ENCODE measurements around the gene TMEM240.
"Not testable (repeated sequence)": the region's sequence is repeated elsewhere in the genome, so short reads cannot be mapped to it uniquely, and the experiment has no call there.

Gene TMEM240

DNA sequence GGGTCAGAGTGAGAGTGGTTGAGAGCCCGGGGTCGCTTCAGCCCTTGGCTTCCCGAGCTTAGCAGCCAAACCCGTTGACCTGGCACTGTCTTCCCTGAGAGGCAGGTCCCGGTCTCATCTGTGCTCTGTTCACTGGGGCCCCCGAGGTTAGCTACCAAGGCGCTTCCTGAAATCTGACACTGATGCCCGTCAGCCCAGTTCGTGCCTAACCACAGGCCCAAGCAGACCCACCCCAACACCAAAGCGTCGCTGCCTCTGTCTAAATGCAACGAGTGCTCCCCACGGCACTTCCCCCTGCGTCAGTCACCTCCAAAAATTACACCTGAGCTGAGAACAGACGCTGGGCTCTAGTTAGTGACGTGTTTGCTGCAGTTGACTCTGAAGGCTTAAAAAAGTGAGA, 26.0 kb downstream of the TMEM240 start:
- H3K9me3 Mint-ChIP-seq; H3K27ac Mint-ChIP-seq; H3K36me3 Mint-ChIP-seq (ENCODE audit: low read depth); H3K27me3 Mint-ChIP-seq (ENCODE audit: low read depth); H3K4me1 Mint-ChIP-seq (ENCODE audit: low read depth); H3K4me3 Mint-ChIP-seq; DNase-seq (ENCODE audit: low spot score): not testable (repeated sequence)

DNA sequence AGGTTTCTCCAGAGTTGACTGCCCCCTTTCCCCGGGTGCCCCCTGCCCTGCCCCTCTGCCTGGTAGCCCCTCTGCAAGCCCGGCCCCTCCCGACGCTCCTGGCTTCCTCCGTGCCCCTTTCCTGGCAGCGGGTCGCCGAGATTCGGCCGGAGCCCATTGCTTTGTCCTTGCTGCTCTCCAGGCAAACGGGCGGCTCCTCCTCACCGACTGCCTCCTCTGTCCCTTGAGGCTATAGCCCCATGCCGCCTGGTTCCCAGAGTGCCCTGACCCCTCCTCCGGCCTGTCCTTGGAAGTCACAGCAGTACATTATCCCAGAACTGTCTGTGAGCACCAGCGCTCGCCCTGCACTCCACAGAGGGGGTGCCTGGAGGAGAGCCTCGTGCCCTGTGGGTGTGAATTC, 26.7 kb downstream of the TMEM240 start:
- not testable (repeated sequence) for H3K27me3 Mint-ChIP-seq (ENCODE audit: low read depth); H3K9me3 Mint-ChIP-seq; H3K4me1 Mint-ChIP-seq (ENCODE audit: low read depth); DNase-seq (ENCODE audit: low spot score); H3K36me3 Mint-ChIP-seq (ENCODE audit: low read depth)
- H3K27ac Mint-ChIP-seq: peak overlapping the region; percentile 70
- peak overlapping the region; percentile 75 for H3K4me3 Mint-ChIP-seq

DNA sequence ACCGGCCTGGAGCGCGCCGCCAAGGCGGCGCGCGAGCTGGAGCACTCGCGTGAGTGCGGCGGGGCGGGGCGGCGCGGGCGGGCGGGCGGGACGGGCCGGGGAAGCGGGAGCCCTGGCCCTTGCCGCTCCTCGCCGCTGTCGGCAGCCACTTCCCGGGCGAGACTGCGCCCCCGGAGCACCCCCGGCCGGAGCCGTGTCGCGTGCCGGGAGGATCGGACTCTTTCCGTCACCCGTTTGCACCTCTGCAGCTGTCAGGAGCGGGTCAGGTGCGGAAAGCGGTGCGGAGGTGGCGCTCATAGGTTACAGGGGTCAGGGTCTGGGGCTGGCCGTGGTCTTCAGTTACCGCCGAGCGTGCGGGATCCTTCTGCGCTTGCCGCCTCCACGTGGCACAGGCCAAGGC, 28.0 kb downstream of the TMEM240 start:
- H3K9me3 Mint-ChIP-seq; H3K27me3 Mint-ChIP-seq (ENCODE audit: low read depth); H3K36me3 Mint-ChIP-seq (ENCODE audit: low read depth); H3K4me1 Mint-ChIP-seq (ENCODE audit: low read depth): not testable (repeated sequence)
- Mint-ChIP-seq H3K27ac (peak overlapping the region; percentile 60), H3K4me3 (peak overlapping the region; percentile 79)
- peak; percentile 33 for DNase-seq (ENCODE audit: low spot score)

DNA sequence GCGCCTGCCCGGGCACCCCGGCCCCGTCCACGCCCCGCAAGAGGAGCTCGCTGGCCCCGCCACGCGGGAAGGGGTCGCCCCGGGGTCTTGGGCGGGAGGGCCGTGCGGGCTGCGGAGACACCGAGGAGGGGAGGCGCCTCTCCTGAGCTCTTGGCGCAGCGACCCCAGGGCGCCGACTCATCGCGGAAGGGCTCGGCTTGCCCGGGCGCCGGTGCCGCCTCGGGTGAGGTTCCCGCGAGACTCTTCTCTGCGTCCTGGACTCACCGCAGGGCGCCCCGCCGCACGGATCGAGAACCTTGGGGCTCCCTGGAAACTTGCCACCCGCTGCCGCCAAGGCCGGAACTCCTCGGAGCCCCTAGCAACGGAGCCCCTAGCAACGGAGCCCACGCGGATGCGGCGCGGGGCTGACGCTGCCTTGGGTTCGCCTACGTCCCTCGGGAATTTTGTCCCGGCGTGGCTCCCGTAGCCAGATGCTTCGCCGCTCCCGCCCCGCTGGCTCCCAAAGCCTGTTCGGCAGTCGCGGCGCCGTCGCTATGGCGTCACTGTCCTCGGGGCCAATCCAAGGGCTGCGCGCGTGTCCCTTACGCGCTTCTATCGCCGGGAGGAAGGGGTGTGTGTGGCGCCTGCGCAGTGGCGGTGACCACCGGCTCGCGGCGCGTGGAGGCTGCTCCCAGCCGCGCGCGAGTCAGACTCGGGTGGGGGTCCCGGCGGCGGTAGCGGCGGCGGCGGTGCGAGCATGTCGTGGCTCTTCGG, 28.7 kb downstream of the TMEM240 start, which contains the start of gene ATAD3A:
ATAD3A (plus strand) TSS at position 630 of the 753 bp plus-strand sequence; CDS start at position 737, 107 bp downstream.
- DNase-seq (ENCODE audit: low spot score): peak; percentile 97
- peak within 1 kb of the TSS; percentile 90 for H3K27ac Mint-ChIP-seq
- H3K27me3 Mint-ChIP-seq (ENCODE audit: low read depth): no peaks in the 10 kb centered on the region
- H3K36me3 Mint-ChIP-seq (ENCODE audit: low read depth): no peaks in the 10 kb centered on the region
- peak within 1 kb of the TSS; percentile 87 for H3K4me3 Mint-ChIP-seq
- H3K9me3 Mint-ChIP-seq: no peaks in the 10 kb centered on the region
- H3K4me1 Mint-ChIP-seq (ENCODE audit: low read depth): peaks cover 6% of the 10 kb centered on the region

DNA sequence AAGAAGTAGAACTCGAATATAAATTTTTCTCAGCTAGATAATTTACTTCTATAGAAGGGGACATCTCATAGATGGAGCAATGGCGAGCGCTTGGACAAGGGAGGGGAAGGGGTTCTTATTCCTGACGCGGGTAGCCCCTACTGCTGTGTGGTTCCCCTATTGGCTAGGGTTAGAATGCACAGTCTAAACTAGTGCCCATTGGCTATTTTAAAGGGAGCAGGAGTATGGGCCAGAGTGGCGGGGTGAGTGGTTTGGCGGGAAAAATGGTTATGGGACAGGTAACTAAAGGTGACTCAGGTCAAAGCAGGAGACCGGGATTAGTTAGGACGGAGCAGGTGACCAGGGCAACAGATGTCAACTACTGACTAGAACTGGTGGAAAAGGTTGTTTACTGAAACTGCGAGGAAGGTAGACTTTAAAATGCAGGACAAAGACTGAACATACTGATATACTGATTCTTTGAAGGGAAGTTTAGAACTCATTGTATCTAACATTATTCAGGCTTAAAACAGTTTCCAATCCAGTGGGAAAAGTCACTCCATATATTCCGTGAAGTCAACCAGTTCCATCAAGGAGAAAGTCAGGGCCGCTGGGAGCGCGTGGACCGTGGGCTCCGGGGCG, 29.4 kb downstream of the TMEM240 start:
- DNase-seq (ENCODE audit: low spot score): peak; percentile 12
- Mint-ChIP-seq H3K4me3 (peak overlapping the region; percentile 86), H3K4me1 (ENCODE audit: low read depth) (peaks cover 7% of the 10 kb centered on the region), H3K27me3 (ENCODE audit: low read depth) (no peaks in the 10 kb centered on the region), H3K36me3 (ENCODE audit: low read depth) (no peaks in the 10 kb centered on the region), H3K9me3 (no peaks in the 10 kb centered on the region), H3K27ac (peak overlapping the region; percentile 90)

DNA sequence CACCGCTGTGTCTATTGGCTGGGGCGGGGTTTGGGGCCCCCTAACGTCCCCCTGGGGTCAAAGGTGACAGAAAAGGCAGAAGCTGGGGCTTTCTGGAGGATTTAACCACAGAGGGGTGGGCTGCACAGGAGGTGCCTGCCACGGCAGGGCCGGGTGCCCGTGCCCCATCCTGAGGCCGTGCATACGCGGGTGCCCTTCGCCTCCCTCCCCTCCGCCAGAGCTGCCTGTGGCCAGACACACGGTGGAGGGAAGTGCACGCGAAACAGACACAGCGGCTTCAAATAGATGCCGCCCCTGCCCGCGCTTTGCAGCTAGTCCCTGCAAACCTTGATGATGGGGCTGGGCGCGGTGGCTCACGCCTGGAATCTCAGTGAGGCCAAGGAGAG, 31.0 kb downstream of the TMEM240 start:
- H3K27ac Mint-ChIP-seq; H3K9me3 Mint-ChIP-seq; H3K27me3 Mint-ChIP-seq (ENCODE audit: low read depth); DNase-seq (ENCODE audit: low spot score); H3K36me3 Mint-ChIP-seq (ENCODE audit: low read depth); H3K4me3 Mint-ChIP-seq: not testable (repeated sequence)
- peaks cover 14% of the 10 kb centered on the region for H3K4me1 Mint-ChIP-seq (ENCODE audit: low read depth)

DNA sequence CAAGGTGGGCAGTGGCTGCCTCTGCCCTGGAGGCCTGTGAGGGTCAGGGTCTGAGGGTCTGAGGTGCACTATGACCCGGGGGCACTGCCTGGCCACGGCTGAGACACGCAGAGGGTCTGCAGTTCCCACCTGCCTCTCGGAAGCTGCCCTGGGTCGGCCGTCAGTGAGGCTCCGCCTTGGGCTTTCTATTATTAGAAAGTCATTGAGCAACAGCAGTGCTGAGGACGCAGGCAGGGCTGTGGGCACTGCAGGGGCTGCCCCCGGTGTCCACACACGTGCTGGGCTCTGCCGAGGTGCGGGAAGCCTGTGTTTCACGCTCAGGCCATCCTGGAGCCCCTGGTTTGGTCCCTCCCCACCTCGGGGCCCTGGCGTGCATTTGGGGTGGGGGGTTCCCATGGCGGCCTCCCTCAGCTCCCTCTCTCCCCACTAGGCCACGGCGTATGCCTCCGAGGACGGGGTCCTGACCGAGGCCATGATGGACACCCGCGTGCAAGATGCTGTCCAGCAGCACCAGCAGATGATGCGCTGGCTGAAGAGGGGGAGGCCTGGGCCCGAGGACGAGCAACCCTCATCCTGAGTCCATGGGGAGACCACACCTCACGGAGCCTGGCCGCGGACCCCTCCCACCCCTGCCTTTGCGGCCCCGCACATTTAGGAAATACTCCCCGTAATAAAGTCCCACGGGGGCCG, 31.5 kb downstream of the TMEM240 start:
- H3K36me3 Mint-ChIP-seq (ENCODE audit: low read depth); DNase-seq (ENCODE audit: low spot score); H3K27me3 Mint-ChIP-seq (ENCODE audit: low read depth); H3K9me3 Mint-ChIP-seq; H3K4me3 Mint-ChIP-seq; H3K27ac Mint-ChIP-seq: not testable (repeated sequence)
- peaks cover 14% of the 10 kb centered on the region for H3K4me1 Mint-ChIP-seq (ENCODE audit: low read depth)

DNA sequence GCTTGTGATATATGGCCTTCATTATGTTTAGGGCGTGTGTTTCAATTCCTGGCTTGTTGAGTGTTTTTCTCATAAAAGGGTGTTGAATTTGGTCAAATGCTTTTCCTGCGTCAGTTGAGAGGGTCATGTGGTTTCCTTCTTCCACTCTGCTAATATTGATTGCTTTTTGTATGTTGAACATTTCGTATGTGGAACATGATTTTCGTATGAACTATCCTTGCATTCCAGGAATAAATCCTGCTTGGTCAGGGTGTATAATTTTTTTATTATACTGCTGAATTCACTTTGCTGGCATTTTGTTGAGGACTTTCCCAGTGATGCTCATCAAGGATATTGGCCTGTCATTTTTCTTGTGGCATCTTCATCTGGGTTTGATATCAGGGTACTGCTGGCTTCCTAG, 33.1 kb downstream of the TMEM240 start:
- no peak for DNase-seq (ENCODE audit: low spot score)
- H3K36me3 Mint-ChIP-seq (ENCODE audit: low read depth): no peaks in the 10 kb centered on the region
- H3K27ac Mint-ChIP-seq: no peak overlapping the region
- H3K4me3 Mint-ChIP-seq: no peak overlapping the region
- H3K27me3 Mint-ChIP-seq (ENCODE audit: low read depth): no peaks in the 10 kb centered on the region
- H3K9me3 Mint-ChIP-seq: no peaks in the 10 kb centered on the region
- peaks cover 14% of the 10 kb centered on the region for H3K4me1 Mint-ChIP-seq (ENCODE audit: low read depth)

DNA sequence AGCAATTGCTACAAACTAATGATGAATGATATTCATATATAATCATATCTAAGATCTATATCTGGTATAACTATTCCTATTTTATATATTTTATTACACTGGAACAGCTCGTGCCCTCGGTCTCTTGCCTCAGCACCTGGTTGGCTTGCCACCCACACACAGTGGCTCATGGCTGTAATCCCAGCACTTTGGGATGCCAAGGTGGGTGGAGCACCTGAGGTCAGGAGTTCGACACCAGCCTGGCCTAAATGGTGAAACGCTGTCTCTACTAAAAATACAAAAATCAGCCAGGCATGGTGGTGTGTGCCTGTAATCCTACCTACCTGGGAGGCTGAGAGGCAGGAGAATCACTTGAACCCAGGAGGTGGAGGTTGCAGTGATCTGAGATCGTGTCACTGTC, 34.6 kb downstream of the TMEM240 start:
- not testable (repeated sequence) for DNase-seq (ENCODE audit: low spot score); H3K36me3 Mint-ChIP-seq (ENCODE audit: low read depth); H3K27me3 Mint-ChIP-seq (ENCODE audit: low read depth); H3K4me1 Mint-ChIP-seq (ENCODE audit: low read depth); H3K9me3 Mint-ChIP-seq
- Mint-ChIP-seq H3K27ac (peak overlapping the region; percentile 73), H3K4me3 (peak overlapping the region; percentile 47)

DNA sequence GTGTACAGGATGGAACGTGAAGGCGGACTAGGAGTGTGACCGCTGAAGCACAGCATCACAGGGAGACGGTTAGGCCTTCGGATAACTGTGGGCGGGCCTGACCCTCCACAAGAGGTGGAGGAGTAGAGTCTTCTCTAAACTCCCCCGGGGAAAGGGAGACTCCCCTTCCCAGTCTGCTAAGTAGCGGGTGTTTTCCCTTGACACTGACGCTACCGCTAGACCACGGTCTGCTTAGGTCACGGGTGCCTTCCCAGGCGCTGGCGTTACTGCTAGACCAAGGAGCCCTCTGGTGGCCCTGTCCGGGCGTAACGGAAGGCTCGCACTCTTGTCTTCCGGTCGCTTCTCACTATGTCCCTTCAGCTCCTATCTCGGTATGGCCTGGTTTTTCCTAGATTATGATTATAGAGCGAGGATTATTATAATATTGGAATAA, 35.0 kb downstream of the TMEM240 start:
- H3K4me1 Mint-ChIP-seq (ENCODE audit: low read depth); H3K27me3 Mint-ChIP-seq (ENCODE audit: low read depth); H3K9me3 Mint-ChIP-seq; H3K36me3 Mint-ChIP-seq (ENCODE audit: low read depth): not testable (repeated sequence)
- peak; percentile 33 for DNase-seq (ENCODE audit: low spot score)
- Mint-ChIP-seq H3K27ac (peak overlapping the region; percentile 92), H3K4me3 (peak overlapping the region; percentile 74)

DNA sequence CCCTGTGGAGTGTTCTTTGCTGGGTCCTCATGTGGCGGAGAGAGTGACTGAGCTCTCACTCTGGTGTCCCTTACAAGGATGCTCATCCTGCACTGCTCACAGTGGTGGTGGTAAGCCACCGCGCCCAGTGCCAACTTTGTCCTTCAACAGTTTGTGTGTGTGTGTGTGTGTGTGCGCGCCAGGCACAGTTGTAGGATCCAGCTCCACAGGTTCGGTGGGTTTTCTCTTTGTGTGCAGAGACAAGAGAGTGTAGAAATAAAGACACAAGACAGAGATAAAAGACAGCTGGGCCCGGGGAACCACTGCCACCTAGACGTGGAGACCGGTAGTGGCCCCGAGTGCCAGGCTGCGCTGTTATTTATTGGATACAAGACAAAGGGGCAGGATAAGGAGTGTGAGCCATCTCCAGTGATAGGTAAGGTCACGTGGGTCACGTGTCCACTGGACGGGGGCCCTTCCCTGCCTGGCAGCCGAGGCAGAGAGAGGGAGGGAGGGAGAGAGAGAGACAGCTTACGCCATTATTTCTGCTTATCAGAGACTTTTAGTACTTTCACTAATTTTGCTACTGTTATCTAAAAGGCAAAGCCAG, 35.6 kb downstream of the TMEM240 start:
- not testable (repeated sequence) for H3K36me3 Mint-ChIP-seq (ENCODE audit: low read depth); H3K4me1 Mint-ChIP-seq (ENCODE audit: low read depth); H3K9me3 Mint-ChIP-seq; H3K27me3 Mint-ChIP-seq (ENCODE audit: low read depth)
- H3K4me3 Mint-ChIP-seq: peak overlapping the region; percentile 74
- peak; percentile 73 for DNase-seq (ENCODE audit: low spot score)
- H3K27ac Mint-ChIP-seq: peak overlapping the region; percentile 92

DNA sequence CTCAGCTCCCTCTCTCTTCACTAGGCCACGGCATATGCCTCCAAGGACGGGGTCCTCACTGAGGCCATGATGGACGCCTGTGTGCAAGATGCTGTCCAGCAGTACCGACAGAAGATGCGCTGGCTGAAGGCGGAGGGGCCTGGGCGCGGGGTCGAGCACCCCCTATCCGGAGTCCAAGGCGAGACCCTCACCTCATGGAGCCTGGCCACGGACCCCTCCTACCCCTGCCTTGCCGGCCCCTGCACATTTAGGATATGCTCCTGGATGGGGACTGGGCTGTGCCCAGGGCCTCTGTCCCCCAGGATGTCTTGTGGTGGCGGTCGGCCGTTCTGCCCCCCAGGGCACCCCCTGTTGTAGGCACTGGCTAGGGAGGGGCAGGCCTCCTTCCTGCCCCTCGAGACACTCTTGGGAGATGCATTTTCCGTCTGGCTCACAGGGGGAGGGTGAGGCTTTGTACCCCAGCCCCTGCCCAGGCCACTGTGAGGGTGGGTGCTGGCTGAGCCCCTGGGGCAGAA, 44.9 kb downstream of the TMEM240 start:
- not testable (repeated sequence) for H3K27ac Mint-ChIP-seq; H3K4me1 Mint-ChIP-seq (ENCODE audit: low read depth); H3K27me3 Mint-ChIP-seq (ENCODE audit: low read depth); H3K9me3 Mint-ChIP-seq; H3K4me3 Mint-ChIP-seq; DNase-seq (ENCODE audit: low spot score)
- H3K36me3 Mint-ChIP-seq (ENCODE audit: low read depth): peaks cover 30% of the 10 kb centered on the region

DNA sequence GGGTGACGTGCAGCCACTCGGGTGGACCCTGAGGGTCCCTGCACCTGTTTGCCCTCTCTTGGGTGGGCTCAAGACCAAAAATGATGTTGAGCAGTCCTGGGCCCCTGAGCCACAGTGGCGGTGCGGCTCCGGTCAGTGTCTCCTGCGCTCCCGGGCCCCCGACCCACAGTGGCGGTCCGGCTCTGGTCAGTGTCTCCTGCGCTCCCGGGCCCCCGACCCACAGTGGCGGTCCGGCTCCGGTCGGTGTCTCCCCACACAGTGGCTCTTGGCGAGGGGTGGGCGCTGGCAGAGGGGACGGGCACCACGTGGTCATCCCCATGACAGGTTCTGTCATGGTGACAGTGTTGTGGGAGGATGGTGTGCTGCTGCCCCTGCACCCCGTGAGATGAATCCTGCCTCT, 46.1 kb downstream of the TMEM240 start:
- H3K36me3 Mint-ChIP-seq (ENCODE audit: low read depth): peaks cover 38% of the 10 kb centered on the region
- not testable (repeated sequence) for H3K27ac Mint-ChIP-seq; H3K4me3 Mint-ChIP-seq; DNase-seq (ENCODE audit: low spot score); H3K27me3 Mint-ChIP-seq (ENCODE audit: low read depth); H3K4me1 Mint-ChIP-seq (ENCODE audit: low read depth); H3K9me3 Mint-ChIP-seq

DNA sequence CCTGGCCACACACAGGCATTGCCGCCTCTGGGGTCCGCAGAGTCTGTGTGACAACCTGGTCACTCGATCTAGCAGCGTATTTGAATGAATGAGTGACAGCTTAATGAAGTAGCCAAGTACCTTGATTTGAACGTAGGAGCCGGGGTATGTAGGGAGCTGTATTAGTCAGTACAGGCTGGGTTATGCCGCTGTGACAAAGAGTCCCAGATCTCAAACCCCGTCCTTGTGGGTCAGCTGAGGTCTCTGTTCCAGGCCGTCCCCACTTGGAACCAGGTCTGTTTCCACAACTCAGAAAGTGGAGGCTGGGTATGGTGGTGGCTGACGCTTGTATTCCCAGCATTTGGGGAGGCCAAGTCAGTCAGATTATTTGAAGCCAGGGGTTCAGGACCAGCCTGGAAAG, 48.8 kb downstream of the TMEM240 start:
- Mint-ChIP-seq H3K9me3 (peaks cover 8% of the 10 kb centered on the region), H3K27ac (no peak overlapping the region), H3K36me3 (ENCODE audit: low read depth) (peaks cover 46% of the 10 kb centered on the region), H3K4me1 (ENCODE audit: low read depth) (no peaks in the 10 kb centered on the region), H3K27me3 (ENCODE audit: low read depth) (no peaks in the 10 kb centered on the region), H3K4me3 (no peak overlapping the region)
- DNase-seq (ENCODE audit: low spot score): no peak
